Measurements from ENCODE around the gene DISC1. TPM values are rescaled to one million over a fixed set of nuclear protein-coding genes. Genes with fewer than 3 reads are reported as not detected.

Gene DISC1
- total RNA-seq, 2 donors from 2014 or later = 2.3 to 7.0 TPM

DNA sequence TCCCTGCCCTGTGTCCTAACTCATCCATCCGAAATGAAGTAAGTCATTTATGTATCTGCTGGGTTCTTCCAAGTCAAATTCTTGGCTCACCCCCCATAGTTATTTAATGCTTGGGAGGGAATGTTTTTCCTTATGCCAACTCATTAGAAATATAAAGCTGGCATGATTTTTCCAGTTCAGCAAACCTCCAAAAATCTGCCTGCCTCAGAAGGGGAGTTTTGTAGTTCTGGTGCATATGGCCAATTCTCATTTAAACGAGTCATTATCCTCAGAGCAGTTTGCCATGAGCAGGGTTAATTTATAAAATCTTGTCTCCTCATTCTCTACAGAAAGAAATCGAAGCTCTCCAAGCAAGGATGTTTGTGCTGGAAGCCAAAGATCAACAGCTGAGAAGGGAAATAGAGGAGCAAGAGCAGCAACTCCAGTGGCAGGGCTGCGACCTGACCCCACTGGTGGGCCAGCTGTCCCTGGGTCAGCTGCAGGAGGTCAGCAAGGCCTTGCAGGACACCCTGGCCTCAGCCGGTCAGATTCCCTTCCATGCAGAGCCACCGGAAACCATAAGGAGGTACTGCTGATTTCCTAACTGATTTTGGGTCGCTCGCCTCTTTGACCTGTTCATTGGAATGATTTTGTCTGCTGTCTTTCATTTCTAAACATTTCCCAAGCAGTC lies 144.1 kb downstream of the DISC1 start:
- no peaks in the 10 kb centered on the region for H3K4me1 ChIP-seq
- no peak for TF ChIP-seq POLR2A (IDR thresholded peaks at IDR 0.05)
- TF ChIP-seq, protein P1, sequence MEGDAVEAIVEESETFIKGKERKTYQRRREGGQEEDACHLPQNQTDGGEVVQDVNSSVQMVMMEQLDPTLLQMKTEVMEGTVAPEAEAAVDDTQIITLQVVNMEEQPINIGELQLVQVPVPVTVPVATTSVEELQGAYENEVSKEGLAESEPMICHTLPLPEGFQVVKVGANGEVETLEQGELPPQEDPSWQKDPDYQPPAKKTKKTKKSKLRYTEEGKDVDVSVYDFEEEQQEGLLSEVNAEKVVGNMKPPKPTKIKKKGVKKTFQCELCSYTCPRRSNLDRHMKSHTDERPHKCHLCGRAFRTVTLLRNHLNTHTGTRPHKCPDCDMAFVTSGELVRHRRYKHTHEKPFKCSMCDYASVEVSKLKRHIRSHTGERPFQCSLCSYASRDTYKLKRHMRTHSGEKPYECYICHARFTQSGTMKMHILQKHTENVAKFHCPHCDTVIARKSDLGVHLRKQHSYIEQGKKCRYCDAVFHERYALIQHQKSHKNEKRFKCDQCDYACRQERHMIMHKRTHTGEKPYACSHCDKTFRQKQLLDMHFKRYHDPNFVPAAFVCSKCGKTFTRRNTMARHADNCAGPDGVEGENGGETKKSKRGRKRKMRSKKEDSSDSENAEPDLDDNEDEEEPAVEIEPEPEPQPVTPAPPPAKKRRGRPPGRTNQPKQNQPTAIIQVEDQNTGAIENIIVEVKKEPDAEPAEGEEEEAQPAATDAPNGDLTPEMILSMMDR (IDR thresholded peaks at IDR 0.05) = no peak
- 76 to 78% methylated on average over 8 of the region's 8 CpGs for WGBS, 2 donors
- intact Hi-C loops (cut with DNase I) = no loop called here
- DNase-seq (no peak), ATAC-seq (no peak)
- no peak overlapping the region for H3K27ac ChIP-seq
- no peak overlapping the region for H3K4me3 ChIP-seq
- H3K9me3 ChIP-seq = no peaks in the 10 kb centered on the region
- no peaks in the 10 kb centered on the region for H3K36me3 ChIP-seq (replicated peaks in 1 of 2; ENCODE audit: insufficient read depth in 1 of 2, low read depth in 2 of 2)
- H3K27me3 ChIP-seq = no peaks in the 10 kb centered on the region

DNA sequence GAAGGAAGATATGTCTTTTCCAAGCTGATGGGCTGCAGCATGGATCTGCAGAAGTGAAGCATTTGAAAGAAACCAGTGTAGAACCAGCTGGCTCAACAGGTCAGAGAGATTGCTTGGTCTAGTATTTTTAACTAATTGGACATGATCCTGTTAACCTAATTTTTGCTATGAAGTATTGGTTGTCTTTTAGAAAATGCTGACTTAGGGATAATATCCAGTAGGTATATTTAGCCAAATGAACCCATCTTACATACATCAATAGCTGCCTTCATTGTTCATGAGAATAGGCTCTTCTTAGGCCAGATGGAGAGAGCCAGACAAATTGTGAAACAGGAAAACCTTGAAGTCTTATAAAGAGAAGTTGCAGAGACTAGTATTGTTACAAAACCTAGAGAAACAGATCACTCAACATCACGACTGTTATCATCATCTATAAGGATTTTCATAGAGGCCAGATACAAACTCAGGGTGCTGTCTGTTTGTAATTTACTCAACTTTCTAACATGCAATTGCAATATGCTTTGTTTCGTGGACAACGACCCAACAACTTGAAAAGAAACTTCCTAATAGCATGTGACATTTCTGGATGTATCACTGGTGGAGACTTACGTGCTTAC lies 148.2 kb downstream of the DISC1 start:
- no peak overlapping the region for H3K27ac ChIP-seq

DNA sequence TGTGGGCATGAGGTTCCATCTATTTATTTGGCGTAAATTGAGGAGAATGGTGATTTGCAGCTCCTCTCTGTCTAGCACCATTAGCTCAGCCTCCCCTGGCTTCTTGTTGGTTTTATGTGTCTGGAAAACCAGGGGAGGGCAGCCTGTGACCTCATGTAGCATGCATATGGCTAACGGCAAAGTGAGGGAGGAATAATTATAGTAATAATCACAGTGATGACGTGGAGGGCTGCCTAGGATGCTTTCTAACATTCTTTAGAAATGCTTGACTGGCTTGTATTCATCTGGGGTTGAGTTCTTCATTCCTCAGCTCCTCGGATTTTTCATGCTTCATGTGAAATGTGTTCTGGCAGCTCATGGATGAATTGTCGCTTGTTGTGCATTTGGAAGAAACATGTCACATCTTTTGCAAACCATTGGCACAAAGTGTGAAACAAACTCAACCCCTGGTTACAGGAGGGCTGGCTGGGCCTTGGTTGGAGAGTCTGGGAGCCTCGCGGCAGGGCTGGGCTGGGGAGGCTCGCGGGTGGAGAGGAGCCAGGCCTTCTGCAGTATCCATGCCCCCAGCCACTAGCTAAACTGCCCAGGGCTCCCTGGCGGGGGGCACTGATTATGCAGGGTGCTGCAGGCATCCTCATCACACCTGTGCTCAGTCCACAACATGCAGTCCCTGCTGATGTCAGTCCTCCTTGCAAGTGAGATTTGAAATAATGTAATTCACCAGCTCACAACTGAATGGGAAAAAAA lies 149.6 kb downstream of the DISC1 start:
- WGBS, 2 donors = 76 to 79% methylated on average over 10 of the region's 10 CpGs
- DNase-seq = no peak
- no peak for ATAC-seq
- Histone ChIP-seq H3K4me1 (no peaks in the 10 kb centered on the region), H3K27me3 (no peaks in the 10 kb centered on the region), H3K4me3 (no peak overlapping the region), H3K36me3 (replicated peaks in 1 of 2; ENCODE audit: insufficient read depth in 1 of 2, low read depth in 2 of 2) (no peaks in the 10 kb centered on the region), H3K27ac (no peak overlapping the region), H3K9me3 (no peaks in the 10 kb centered on the region)
- no peak for TF ChIP-seq POLR2A (IDR thresholded peaks at IDR 0.05)
- TF ChIP-seq, protein P1 (IDR thresholded peaks at IDR 0.05) = no peak
- intact Hi-C loops (cut with DNase I) = no loop called here

More for the DNA sequence above, 148.2 kb downstream of the DISC1 start:
- no peak for ATAC-seq
- no peaks in the 10 kb centered on the region for H3K36me3 ChIP-seq (replicated peaks in 1 of 2; ENCODE audit: insufficient read depth in 1 of 2, low read depth in 2 of 2)
- no peaks in the 10 kb centered on the region for H3K27me3 ChIP-seq
- TF ChIP-seq, protein P1 (IDR thresholded peaks at IDR 0.05) = no peak
- no peak for TF ChIP-seq POLR2A (IDR thresholded peaks at IDR 0.05)
- H3K4me1 ChIP-seq = no peaks in the 10 kb centered on the region
- DNase-seq = no peak
- H3K4me3 ChIP-seq = no peak overlapping the region
- 60 to 86% methylated on average over 4 of the region's 4 CpGs for WGBS, 2 donors
- intact Hi-C loops (cut with DNase I) = no loop called here
- H3K9me3 ChIP-seq = no peaks in the 10 kb centered on the region

DNA sequence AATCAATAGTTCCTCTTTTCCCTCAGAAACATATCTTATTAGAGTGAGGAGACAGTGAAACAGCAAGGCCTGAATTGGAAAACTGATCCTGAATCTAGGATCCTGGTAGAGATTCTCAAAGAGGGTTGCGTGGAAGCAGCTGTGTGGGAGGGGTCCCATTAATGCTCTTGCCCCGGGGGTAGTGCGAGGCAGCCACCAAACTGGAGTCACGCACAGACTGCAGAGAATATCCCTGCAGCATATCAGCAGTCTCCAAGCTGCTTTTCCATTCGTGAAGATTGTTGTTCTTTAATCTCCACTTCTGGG lies 150.1 kb downstream of the DISC1 start:
- no peaks in the 10 kb centered on the region for H3K9me3 ChIP-seq
- DNase-seq = no peak
- H3K27ac ChIP-seq = no peak overlapping the region
- intact Hi-C loops (cut with DNase I) = no loop called here
- H3K4me3 ChIP-seq = no peak overlapping the region
- no peaks in the 10 kb centered on the region for H3K36me3 ChIP-seq (replicated peaks in 1 of 2; ENCODE audit: insufficient read depth in 1 of 2, low read depth in 2 of 2)
- H3K27me3 ChIP-seq = no peaks in the 10 kb centered on the region
- 75 to 83% methylated on average over 5 of the region's 5 CpGs for WGBS, 2 donors
- no peaks in the 10 kb centered on the region for H3K4me1 ChIP-seq
- no peak for ATAC-seq
- no peak for TF ChIP-seq POLR2A (IDR thresholded peaks at IDR 0.05)
- TF ChIP-seq, protein P1 (IDR thresholded peaks at IDR 0.05) = no peak
